Nephron progenitor cell (in vitro differentiated cells): ENCODE data around the gene SERPINB1.
A peak's percentile ranks its signal among the peaks of the same experiment; 100 is the strongest.

ENCODE experiments used
- DNase-seq: peaks from one replicate; pipeline ENCODE4 v3.0.0; 2021
- H3K27ac Mint-ChIP-seq: 2 replicates; pipeline ENCODE4 v1.8.0; 2021; ENCODE audit warnings: mild to moderate bottlenecking, moderate library complexity, mixed read lengths
- H3K27me3 Mint-ChIP-seq: 2 replicates; pipeline ENCODE4 v1.8.0; 2021; ENCODE audit warnings: mild to moderate bottlenecking, low read depth, mixed read lengths; ENCODE audit not compliant: poor library complexity
- H3K36me3 Mint-ChIP-seq: 2 replicates; pipeline ENCODE4 v1.8.0; 2021; ENCODE audit warnings: low read depth, mixed read lengths
- H3K4me1 Mint-ChIP-seq: 2 replicates; pipeline ENCODE4 v1.8.0; 2021; ENCODE audit warnings: mixed read lengths
- H3K4me3 Mint-ChIP-seq: 2 replicates; pipeline ENCODE4 v1.8.0; 2021; ENCODE audit warnings: mild to moderate bottlenecking, moderate library complexity, mixed read lengths
- H3K9me3 Mint-ChIP-seq: 2 replicates; pipeline ENCODE4 v1.8.0; 2021; ENCODE audit warnings: mild to moderate bottlenecking, moderate library complexity, mixed read lengths
- CTCF ChIP-seq: fragments of 200-600 bp; sonication (generic); IDR thresholded peaks from 2 replicates; pipeline ENCODE4 v1.5.0; 2021; ENCODE audit warnings: antibody characterized with exemption

The SERPINB1 gene

GRCh38 chr6:2794171-2794730 lies 47.4 kb downstream of the SERPINB1 start:
- H3K36me3 Mint-ChIP-seq, result peaks cover 8% of the 10 kb centered on the region
- H3K27me3 Mint-ChIP-seq, result no peaks in the 10 kb centered on the region
- H3K9me3 Mint-ChIP-seq, result no peaks in the 10 kb centered on the region
- DNase-seq, result no peak
- H3K27ac Mint-ChIP-seq, result no peak overlapping the region
- no peak for TF ChIP-seq CTCF
- H3K4me1 Mint-ChIP-seq, result peaks cover 62% of the 10 kb centered on the region
- H3K4me3 Mint-ChIP-seq, result no peak overlapping the region

DNA sequence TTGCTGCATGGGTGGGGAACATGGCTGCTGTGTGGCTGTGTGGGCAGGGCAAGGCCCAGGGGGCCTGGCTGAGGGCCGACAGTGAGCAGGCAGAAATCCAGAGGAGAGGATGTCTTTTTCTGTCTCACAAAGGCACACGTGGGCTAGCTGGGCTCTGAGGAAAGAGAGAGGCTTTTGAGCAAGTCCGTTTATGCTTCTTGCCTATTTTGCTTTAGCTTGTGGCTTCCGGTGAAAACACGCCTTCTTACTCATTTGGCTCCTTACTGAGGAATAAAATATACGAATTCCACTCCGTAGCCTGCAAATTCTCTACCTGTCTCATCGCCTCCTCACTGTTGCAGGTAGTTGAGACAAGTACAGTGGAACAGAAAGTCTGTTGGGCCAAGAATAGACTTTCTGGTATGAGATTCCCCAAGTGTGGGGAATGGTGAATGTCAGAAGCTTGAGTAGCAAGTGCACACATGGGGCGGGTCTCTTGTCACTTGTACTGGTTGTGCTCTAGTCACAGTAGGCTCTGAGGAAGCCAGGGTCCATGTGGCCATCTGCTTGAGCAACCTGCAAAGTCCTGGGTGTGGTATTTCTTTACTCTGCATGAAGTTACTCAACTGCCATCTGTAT lies 48.0 kb downstream of the SERPINB1 start:
- peak overlapping the region; percentile 91 for H3K27ac Mint-ChIP-seq
- no peaks in the 10 kb centered on the region for H3K9me3 Mint-ChIP-seq
- peaks cover 58% of the 10 kb centered on the region for H3K4me1 Mint-ChIP-seq
- H3K36me3 Mint-ChIP-seq, result peaks cover 8% of the 10 kb centered on the region
- no peak for TF ChIP-seq CTCF
- no peaks in the 10 kb centered on the region for H3K27me3 Mint-ChIP-seq
- H3K4me3 Mint-ChIP-seq, result no peak overlapping the region
- DNase-seq, result no peak

DNA sequence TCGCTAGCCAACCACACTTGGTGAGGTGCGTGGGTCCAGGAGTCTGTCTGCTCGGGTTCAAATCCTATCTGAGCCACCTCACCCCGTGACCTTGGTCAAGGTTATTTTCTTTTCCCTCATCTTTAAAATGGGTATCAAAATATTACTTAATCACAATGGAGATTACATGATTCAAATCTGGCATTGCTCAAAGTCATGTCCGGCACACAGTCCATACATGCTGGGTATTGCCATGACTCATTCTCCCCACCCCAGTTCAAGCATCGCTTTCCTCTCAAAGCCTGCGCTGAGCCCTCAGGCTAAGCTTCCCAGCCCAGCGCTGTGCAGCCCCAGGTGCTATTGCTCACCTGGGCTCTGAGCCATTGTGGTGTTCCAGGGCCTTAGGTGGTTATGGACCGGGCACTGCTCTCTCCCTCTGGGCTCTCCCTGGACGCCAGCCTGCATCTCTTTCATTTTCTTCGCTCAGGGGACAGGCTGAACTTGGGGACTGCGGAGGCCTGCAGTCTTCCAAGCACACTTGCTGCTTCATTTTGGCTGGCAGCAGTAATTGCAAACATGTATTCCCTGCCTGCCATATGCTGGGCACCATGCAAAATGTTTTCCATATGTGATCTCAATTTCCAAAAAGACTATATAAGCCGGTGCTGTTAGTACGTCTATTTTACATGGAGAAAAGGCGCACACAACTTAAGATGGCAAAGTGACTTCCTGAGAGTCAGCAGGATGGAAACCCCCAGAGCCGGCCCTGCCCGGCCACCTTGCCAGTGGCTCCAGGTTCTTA lies 49.1 kb downstream of the SERPINB1 start:
- no peak for TF ChIP-seq CTCF
- Mint-ChIP-seq H3K36me3 (peaks cover 15% of the 10 kb centered on the region), H3K4me3 (no peak overlapping the region), H3K27me3 (no peaks in the 10 kb centered on the region), H3K27ac (peak overlapping the region; percentile 70), H3K4me1 (peaks cover 47% of the 10 kb centered on the region), H3K9me3 (no peaks in the 10 kb centered on the region)
- DNase-seq, result no peak

- Mint-ChIP-seq H3K4me1 (peaks cover 37% of the 10 kb centered on the region), H3K27ac (no peak overlapping the region), H3K27me3 (no peaks in the 10 kb centered on the region), H3K9me3 (no peaks in the 10 kb centered on the region), H3K4me3 (no peak overlapping the region), H3K36me3 (peaks cover 21% of the 10 kb centered on the region)
- no peak for TF ChIP-seq CTCF
- DNase-seq, result no peak
Measured at GRCh38 chr6:2791450-2791974, 50.2 kb downstream of the SERPINB1 start.

DNA sequence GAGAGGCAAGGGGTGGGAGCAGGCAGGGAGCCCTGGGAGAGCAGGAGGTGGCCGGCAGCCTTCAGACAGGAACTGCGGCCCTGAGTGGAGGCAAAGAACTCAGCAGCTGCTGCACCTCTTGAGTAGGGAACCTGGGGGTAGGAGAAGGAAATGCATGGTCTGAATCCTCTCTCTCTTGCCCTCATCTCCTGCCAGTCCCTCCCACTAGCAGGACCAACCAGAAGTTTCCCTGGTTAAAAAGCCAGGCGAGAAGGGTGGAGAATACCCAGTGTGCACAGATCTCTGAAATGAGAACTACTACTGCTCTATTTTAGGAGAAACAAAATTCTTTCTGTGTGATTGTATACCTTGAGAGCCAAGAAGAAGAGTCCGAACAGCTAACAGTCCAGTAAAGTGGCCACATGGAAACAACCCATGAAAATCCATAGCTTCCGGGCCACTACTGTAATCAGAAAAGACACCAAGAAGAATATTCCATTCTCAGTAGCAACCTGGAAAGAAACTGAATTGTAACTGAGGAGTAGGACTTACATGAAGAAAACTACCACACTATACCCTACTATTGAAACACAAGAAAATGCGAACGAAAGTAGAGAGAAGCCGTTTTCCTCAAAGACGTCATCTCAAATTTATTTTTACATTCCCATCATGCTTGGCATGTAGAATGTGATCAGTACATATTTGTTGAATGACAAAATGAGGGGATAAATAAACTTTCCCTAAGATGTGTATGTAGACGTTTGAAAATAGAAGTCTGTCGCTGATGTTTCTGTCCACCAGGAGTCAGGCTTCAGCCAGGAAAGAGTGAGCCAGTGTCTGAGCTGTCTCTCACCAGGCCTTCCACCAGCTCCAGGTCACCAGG lies 50.8 kb downstream of the SERPINB1 start:
- peaks cover 3% of the 10 kb centered on the region for H3K27me3 Mint-ChIP-seq
- no peak overlapping the region for H3K4me3 Mint-ChIP-seq
- peak overlapping the region; percentile 92 for H3K27ac Mint-ChIP-seq
- H3K9me3 Mint-ChIP-seq, result no peaks in the 10 kb centered on the region
- TF ChIP-seq CTCF, result peak; percentile 62
- peak; percentile 53 for DNase-seq
- H3K4me1 Mint-ChIP-seq, result peaks cover 36% of the 10 kb centered on the region
- H3K36me3 Mint-ChIP-seq, result peaks cover 26% of the 10 kb centered on the region
